Mucosa of rectum (tissue), 2 donors: Measurements from ENCODE around the gene CLEC20A.

Experiments
- H3K27ac ChIP-seq, 2 donors: one replicate each; pipeline ENCODE4 v1.7.0; 2013; ENCODE audit warnings: inconsistent platforms in 2 of 2, low read depth in 2 of 2, low read length in 2 of 2
- H3K27me3 ChIP-seq, 2 donors: one replicate each; pipeline ENCODE4 v1.7.0; 2013; ENCODE audit warnings: low read length in 2 of 2; ENCODE audit not compliant: control insufficient read depth in 2 of 2, insufficient read depth in 2 of 2
- H3K36me3 ChIP-seq, 2 donors: one replicate each; pipeline ENCODE4 v1.7.0; 2013; ENCODE audit warnings: low read length in 2 of 2; ENCODE audit not compliant: control insufficient read depth in 2 of 2, insufficient read depth in 2 of 2
- H3K4me1 ChIP-seq, 2 donors: one replicate each; pipeline ENCODE4 v1.7.0; 2013; ENCODE audit warnings: low read length in 2 of 2, mild to moderate bottlenecking in 1 of 2; ENCODE audit not compliant: control insufficient read depth in 2 of 2, insufficient read depth in 2 of 2
- H3K4me3 ChIP-seq, 2 donors: one replicate each; pipeline ENCODE4 v1.7.0; 2013; ENCODE audit warnings: low read length in 2 of 2
- H3K9ac ChIP-seq, 2 donors: one replicate each; pipeline ENCODE4 v1.7.0; 2013; ENCODE audit warnings: low read length in 2 of 2, low read depth in 1 of 2, mild to moderate bottlenecking in 1 of 2
- H3K9me3 ChIP-seq, 2 donors: one replicate each; pipeline ENCODE4 v1.7.0; 2013; ENCODE audit warnings: low read length in 2 of 2; ENCODE audit not compliant: control insufficient read depth in 2 of 2
- donor health status: healthy.
- donor health status: Normal muscosa, but diverticular disease.

The CLEC20A gene

DNA sequence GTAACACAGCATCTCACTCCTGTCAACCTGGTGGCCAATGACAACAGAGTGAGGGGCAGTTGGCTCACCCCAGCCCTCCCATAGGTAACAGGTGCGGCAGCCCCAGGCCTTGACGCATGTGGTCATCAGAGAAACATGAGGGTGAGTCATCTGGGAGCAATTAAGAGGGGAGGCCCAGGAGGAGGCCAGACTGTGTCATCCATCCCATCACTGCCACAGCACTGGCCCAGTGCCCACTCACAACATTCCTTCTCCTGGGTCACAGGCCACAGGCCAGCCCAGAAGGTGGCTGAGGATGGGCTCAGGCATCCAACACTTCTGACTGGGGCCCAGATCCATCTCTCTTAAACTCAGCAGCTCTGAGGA lies 33.3 kb upstream of the CLEC20A start:
- Histone ChIP-seq H3K9me3 (no peaks in the 10 kb centered on the region), H3K4me1 (peaks cover 4 to 8% of the 10 kb centered on the region in 2 donors), H3K4me3 (no peak overlapping the region), H3K27me3 (no peaks in the 10 kb centered on the region), H3K36me3 (no peaks in the 10 kb centered on the region), H3K27ac (no peak overlapping the region), H3K9ac (no peak overlapping the region)

DNA sequence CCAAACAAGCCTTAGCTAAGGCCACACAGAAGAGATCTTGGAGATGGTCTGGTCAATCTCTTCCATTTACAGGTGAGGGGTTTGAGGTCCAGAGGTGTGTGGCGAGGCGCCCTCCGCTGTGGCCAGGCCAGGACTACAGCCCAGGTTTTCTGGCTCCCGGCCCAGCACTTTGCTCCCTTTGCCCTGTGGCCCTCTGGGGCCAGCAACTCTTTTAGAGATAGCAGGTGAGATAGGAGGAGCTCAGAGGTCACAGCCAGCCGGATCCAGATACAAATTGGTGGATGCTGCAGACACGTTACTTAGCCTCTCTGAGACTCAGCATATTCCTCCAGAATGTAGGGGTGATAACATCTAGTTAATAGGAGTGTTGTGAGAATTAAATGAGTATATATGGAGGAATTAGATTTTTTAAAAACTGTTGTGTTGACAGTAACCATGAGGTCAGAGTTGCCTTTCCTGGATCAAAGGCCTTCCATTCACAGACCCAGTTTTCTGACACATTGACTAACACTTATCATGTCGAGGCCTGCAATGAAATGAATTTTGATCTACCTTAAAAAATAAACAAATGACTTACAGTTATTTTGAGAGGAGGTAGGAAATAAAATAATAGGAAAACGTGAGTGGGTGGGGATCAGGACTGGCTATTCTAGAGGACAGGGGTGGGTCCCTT lies 32.7 kb upstream of the CLEC20A start:
- Histone ChIP-seq H3K9me3 (no peaks in the 10 kb centered on the region), H3K4me1 (peaks cover 4 to 8% of the 10 kb centered on the region in 2 donors), H3K36me3 (no peaks in the 10 kb centered on the region), H3K4me3 (no peak overlapping the region), H3K9ac (no peak overlapping the region), H3K27ac (no peak overlapping the region), H3K27me3 (no peaks in the 10 kb centered on the region)

DNA sequence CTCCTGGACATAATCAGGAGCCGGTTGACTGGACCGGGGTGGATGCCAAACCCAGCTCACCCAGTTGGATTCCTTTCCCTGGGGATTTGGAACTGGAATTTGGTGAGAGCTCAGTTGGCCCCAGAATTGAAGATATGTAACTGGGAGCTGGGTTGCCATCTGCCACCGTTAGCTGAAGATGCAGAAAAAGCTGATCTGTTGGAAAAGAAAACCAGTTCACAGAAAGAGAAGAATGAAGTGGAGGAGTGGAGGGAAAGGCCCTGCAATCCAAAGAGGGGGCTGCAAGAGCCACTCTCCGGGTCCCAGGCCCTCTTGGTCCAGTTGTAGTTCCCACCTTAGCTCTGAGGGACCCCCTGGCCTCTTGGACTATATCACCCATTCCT lies 32.2 kb upstream of the CLEC20A start:
- Histone ChIP-seq H3K9ac (no peak overlapping the region), H3K36me3 (no peaks in the 10 kb centered on the region)

DNA sequence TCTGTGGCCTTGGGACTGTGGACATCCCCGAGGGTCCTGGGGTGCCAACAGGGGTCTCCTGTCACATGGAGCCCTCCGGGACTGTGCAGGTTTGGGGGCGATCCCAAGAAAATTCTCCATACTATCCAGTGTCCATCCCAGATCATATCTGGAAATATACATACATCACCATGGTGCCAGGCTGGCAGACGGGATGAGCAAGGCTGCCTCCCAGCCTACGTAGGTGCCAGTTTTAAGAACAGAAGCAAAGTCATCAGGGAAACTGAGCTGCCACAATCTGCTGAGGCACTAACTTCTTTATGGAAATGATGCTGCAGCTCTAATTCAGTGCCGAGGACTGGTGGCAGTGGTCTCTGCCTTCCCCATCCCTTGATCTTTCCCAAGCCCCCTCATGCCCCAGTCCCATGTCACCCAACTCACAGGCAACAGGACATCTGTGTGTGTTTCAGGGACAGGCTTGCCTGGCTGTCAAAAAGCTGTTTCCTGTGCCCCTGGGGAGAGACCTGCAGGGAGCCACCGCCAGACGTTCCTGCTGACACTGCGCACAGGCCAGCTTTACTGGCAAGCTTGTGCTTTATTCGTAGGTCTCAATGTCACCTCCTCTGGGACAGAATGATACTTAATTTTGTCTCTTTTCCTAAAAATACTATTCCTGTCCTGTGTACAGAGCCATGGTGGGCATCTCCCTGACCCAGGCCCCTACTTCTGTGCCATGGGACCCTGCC lies 31.6 kb upstream of the CLEC20A start:
- Histone ChIP-seq H3K9me3 (no peaks in the 10 kb centered on the region), H3K27ac (no peak overlapping the region), H3K4me3 (no peak overlapping the region), H3K36me3 (no peaks in the 10 kb centered on the region), H3K4me1 (peaks cover 4 to 8% of the 10 kb centered on the region in 2 donors), H3K9ac (no peak overlapping the region), H3K27me3 (no peaks in the 10 kb centered on the region)

More for the DNA sequence above, 32.2 kb upstream of the CLEC20A start:
- Histone ChIP-seq H3K4me1 (peaks cover 4 to 8% of the 10 kb centered on the region in 2 donors), H3K27ac (no peak overlapping the region), H3K9me3 (no peaks in the 10 kb centered on the region), H3K27me3 (no peaks in the 10 kb centered on the region), H3K4me3 (no peak overlapping the region)

DNA sequence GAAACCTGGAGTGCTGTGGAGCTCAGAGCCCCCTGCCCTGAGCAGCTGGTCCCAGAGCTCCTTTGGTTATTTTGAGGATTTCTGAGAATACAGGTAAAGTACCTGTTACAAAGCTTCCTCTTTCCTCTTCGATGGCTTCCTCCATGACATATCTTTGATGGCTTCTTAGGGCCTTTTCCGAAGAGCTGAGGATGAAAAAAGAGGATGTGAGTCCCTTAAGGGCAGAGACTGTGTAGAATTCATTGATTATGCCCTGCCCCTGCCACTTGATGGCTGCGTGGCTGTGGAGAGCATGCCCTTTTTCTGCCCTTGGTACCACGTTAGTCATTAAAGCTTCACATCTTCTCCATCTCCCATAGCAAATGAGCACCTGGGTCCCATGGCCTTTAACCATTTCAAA lies 30.4 kb upstream of the CLEC20A start:
- Histone ChIP-seq H3K27me3 (no peaks in the 10 kb centered on the region), H3K4me3 (no peak overlapping the region), H3K27ac (no peak overlapping the region)

DNA sequence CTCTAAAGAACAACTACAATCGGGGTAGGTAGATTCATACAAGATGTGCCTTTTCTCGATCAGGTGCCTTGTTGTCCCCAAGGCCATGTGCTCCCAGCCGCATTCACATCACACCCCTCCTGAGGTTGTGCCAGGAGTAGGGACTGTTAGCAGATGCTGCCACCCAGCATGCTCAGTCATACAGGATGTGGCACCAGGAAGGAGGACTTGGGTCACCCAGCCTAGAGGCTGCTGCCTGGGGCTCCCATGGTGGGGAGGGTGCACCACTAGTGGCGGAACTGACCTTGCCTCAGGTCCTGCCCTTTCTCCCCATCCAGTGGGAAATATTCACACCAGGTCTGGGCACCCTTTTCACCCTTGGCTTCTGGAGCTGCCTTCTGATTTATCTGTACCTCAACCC lies 24.5 kb upstream of the CLEC20A start:
- Histone ChIP-seq H3K36me3 (no peaks in the 10 kb centered on the region), H3K4me1 (no peaks in the 10 kb centered on the region), H3K27me3 (no peaks in the 10 kb centered on the region), H3K9ac (no peak overlapping the region), H3K4me3 (no peak overlapping the region), H3K9me3 (no peaks in the 10 kb centered on the region), H3K27ac (no peak overlapping the region)

More for the DNA sequence above, 30.4 kb upstream of the CLEC20A start:
- no peaks in the 10 kb centered on the region for H3K36me3 ChIP-seq
- no peak overlapping the region for H3K9ac ChIP-seq
- H3K4me1 ChIP-seq: peaks cover 0 to 2% of the 10 kb centered on the region in 2 donors
- no peaks in the 10 kb centered on the region for H3K9me3 ChIP-seq

DNA sequence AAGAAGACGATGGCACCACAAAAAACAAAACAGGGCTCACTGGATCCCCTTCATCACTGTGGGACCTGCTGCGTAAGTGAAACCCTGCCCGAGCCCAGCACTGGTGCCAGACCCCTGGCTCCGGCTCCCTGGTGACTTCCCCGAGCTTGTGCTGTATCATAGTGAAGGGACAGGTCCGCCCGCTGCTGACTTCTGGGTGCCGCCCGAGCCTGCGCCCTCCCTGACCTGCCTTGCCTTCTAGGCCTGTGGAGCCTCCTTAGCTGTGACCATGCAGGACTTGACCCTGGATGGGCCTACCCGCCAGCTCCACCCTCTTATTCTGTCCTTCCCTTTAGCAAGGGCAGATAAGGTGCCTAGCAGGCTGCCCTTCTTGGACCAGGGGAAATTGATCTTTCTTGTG lies 24.0 kb upstream of the CLEC20A start:
- Histone ChIP-seq H3K9me3 (no peaks in the 10 kb centered on the region), H3K27ac (no peak overlapping the region), H3K4me1 (no peaks in the 10 kb centered on the region), H3K36me3 (no peaks in the 10 kb centered on the region), H3K9ac (no peak overlapping the region), H3K4me3 (no peak overlapping the region), H3K27me3 (no peaks in the 10 kb centered on the region)

DNA sequence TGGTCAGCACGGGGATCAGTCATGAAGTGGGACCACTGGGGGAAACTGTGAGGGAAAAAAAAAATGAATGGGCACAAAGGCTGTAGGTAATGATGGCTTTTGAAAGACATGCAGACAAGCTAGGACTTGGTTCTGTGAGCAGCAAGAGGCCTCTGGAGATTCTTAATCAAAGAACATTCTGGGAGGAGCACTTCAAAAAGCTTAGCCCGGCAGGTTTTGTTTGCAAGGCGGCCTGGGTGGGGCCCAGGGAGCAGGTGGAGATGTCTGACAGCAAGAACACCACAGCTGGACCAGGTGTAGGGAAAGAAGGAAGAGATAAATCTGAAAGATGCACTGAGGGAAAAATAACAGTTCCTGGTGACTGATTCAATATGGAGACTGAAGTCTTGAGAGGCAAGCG lies 22.1 kb upstream of the CLEC20A start:
- H3K27ac ChIP-seq: no peak overlapping the region
- H3K9me3 ChIP-seq: no peaks in the 10 kb centered on the region
- H3K4me3 ChIP-seq: no peak overlapping the region
- no peaks in the 10 kb centered on the region for H3K4me1 ChIP-seq
- H3K27me3 ChIP-seq: no peaks in the 10 kb centered on the region
- no peaks in the 10 kb centered on the region for H3K36me3 ChIP-seq
- H3K9ac ChIP-seq: no peak overlapping the region

DNA sequence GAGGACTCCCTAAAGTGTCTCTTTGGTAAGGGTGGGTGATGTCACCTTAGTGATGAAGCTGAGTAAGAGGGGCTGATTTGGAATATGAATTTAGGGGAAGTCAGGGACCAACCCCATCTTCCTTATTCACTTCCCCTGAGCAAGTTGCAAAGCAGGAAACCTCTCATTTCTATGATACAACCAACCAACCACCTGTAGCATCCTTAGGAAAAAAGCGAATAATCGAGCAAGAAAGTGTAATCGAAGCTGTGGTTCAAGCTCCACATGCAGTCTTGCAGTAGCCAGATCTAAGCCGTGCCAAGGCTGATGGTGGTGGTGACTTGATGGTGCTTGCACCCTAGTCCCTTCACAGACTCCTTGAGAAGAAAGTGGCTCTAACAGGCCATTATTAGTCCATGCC lies 19.3 kb upstream of the CLEC20A start:
- Histone ChIP-seq H3K9me3 (no peaks in the 10 kb centered on the region), H3K9ac (no peak overlapping the region), H3K27ac (no peak overlapping the region), H3K36me3 (no peaks in the 10 kb centered on the region), H3K27me3 (no peaks in the 10 kb centered on the region), H3K4me1 (peaks cover 0 to 4% of the 10 kb centered on the region in 2 donors), H3K4me3 (no peak overlapping the region)

DNA sequence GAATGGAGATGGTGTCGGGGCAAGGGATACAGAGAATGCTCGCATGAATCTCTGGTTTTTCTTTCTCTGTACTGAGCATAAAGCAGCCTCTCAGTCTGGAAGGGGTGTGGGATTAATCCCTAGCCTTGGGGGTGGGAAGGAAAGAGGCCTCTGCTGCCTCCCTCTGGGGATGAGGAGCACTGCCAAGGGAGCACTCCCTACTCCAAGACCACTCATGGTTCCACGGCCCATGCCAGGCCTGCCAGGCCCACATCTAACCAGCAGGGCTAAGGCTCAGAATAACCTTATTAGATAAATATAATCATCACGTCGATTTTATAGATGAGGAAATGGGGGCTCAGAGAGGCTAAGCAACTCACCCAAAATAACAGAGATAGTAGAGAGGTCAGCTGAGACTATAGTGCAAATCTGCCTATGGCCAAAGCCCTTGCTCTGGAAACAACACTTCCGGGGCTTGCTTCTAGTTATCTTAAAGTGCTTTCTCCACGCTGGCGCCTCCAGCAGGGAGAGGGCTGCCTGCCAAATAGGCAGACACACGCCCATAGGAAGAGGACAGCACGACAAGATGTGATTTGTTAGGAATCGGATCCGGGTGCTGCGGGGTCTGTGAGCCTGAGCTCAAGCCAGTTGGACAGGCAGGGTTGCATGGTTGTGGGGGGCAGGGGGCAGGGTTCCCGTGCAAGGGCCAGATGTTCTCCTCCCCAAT lies 16.7 kb upstream of the CLEC20A start:
- Histone ChIP-seq H3K27me3 (no peaks in the 10 kb centered on the region), H3K27ac (no peak overlapping the region), H3K4me3 (peak overlapping the region in 1 of 2 donors; percentile 18), H3K9ac (no peak overlapping the region), H3K4me1 (peaks cover 0 to 4% of the 10 kb centered on the region in 2 donors), H3K36me3 (no peaks in the 10 kb centered on the region), H3K9me3 (no peaks in the 10 kb centered on the region)
